HG03103 (cell line): ENCODE results near the gene COL6A3.
"Not testable (repeated sequence)": the region's sequence is repeated elsewhere in the genome, so short reads cannot be mapped to it uniquely, and the experiment has no call there.

Source experiments
- ATAC-seq: cut with Tn5 transposase; IDR thresholded peaks from one replicate; pipeline ENCODE4 v1.9.1; 2021; ENCODE audit warnings: low read depth; ENCODE audit not compliant: unreplicated experiment

COL6A3 gene

DNA sequence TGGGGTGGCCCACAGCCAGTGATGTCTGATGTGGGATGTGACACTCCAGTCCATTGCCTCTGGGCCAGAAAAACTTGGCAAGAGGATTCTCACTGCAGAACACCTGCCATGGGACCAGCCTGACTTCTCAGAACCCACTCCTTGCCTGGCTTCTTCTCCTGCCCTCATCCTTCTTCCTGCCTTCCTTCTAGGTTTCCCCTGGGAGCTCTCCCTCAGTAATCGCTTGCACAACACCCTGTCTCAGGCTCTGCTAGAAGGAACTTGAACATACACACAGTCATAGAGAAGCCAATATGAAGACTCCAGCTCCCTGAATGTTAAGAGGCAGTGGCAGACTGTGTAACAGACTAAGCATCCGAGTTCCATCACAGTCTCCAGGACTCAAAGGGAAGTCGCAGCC, 4.3 kb upstream of the COL6A3 start:
- ATAC-seq, result no peak

DNA sequence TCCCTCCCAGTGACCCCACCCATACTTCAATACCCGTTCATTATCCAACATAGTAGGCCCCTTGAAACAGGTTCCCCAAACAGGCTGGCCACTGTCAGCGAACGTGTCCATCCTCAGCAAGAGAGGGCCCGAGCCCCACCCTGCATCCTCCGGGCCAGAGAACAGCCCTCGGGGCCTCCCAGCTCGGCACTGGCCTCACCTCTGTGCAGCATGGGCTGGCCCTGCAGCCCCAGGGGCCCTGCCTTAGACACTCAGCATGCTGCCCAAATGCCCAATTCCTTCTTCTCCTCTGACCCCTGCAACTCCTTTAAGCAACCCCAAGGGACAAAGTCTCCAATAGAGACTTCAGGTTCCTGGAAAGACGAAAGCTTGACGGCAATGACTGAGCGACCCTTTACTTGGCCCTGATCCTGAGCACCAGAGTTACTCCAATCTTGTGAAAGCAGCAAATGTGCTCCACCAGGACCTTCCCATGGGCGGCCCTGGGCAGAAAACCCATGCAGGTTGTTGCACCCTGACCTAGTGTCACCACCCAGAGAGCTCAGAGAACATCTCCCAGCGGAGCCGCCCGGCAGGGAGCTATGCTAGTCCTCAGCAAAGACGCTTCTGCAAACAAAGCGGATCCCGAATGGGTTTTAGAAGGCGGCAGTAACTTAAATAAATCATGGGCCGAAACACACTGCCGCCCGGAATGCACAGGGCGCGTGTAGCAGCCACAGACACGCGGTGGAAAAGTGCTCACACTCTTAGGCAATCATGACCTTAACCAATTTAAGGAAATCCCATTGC, 782 bp downstream of the COL6A3 start:
- ATAC-seq, result no peak

DNA sequence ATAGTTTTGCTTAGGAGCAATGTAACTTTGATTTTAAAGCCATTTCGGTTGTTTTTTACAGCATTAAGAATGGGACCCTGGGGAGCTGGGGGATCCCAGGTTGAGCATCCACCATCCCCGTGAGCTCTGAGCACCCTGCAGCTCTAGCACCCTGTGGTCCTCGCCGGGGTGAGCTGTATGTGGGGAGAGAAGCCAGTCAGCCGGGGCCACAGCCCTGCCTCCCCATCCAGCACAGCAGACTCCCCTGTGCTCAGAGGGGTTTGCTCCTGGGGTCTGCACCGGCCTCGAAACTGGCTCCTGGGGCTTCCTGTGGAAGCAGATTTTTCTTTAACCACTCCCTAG, 1.3 kb downstream of the COL6A3 start:
- ATAC-seq, result no peak

DNA sequence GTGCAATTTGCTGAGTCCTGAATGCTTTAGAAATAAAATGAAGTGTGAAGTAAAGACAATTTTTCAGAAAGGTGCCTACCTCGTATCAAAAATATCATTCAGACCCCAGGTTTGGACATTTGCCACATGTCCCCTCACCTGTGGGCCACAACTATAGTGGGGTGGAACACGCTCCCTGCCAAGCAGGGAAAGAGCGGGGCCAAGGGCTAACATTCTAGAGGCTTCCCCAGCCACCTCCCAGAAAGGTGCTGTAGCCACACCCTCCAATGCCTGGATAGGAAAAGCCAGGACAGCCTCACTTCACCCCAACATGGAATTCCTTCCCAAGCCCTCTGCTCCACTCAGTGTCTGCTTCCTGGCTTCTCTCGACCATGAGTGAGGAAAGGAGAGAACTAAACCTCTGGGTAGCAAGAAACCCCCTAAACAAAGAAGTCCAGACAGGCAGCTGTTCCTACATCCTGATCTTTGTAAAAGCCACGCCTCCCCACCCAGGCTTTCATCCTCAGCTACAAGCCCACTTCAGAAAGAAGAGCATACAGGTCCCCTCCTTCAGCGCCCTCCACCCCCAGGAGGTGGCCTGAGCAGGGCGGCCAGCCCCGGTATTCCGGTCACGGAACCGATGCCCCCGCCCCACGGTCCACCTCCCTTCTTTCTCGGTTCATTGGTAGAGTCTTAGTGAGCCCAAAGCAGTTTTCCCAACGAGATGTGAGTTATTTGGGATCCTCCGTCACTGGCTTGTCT, 2.1 kb downstream of the COL6A3 start:
- ATAC-seq, result no peak

DNA sequence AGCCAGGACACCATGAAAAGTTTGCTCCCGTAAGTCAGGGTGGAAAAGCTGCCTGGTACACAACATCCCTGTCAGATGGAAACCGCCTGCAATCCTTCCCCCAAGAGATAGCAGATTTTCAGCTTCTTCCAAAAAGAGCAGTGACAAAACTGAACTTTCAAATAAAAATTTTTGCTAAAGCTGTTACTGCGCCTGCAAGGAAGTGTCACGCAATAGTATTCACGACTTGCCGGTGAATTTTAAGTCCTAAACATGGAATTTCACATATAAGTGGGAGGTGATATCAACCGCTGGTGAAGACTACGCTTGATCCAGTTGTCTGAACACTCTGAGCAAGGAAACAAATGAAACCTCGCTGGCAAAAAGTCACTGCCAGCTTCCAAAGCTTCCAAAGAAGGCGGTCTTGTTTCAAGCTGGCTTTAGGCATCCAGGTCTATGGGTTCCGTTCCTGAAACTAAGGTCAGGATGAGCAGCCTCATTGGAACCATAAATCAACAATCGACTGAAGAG, 2.8 kb downstream of the COL6A3 start:
- no peak for ATAC-seq

DNA sequence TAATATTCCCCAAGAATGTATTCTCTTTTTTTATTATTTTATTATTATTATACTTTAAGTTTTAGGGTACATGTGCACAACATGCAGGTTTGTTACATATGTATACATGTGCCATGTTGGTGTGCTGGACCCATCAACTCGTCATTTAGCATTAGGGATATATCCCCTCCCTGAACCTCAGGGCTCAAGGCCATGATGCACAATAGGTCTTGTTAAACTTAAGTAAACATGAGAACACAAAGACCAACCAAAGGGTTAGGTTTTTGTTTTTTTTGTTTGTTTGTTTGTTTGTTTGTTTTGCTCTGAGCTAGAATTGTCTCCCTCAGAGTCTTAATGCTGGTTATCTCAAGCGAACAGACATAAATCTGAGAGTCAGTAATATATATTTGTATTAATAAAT, 4.7 kb downstream of the COL6A3 start:
- not testable (repeated sequence) for ATAC-seq

DNA sequence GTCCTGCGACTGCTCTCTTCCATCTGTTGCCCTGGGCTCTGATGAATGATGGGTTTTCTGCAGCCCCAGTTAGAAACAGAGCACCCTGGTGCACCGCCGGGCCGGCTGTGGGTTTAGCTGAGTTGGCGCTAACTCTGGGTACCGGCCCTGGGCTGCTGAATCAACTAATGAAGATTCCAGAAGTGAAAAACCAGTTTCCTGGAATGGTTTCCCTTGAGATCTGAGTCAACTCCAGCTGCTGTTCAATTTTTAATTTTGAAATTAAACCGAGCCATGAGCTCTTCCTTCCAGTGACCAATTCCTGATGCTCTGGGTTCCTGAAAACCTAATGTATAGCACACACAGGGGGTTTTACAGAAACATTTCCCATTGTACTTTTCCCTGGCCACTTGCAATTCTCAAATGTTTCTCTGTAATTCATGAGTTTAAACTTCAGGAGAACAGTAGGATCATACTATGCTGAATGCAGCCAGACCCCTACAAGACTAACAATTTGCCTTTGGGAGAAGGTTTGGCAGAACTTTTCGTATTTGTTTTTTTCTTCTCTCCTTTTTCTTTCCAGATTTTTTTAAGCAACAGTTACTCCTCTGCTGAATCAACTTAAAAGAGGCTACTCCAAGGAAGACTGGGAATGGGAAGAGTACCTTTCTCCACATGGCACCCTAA, 5.5 kb downstream of the COL6A3 start:
- no peak for ATAC-seq

DNA sequence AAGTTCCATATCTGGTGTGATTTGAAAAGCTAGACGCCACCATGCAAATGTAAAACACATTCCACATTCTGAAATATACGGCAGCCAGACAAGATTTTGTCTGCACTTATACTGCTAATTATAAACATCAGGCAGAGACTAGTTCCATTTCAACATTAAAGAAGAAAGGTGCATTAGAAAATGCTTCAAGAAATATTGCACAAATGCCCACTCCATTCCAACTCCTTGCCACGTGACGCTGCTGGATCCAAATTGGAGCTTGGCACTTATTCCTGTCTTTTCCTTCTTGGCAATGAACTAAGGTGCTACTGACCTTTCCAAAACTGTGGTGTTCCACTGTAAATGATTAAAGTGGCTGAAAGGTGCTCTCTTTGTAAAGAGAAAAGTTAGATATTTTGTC, 6.3 kb downstream of the COL6A3 start:
- no peak for ATAC-seq

DNA sequence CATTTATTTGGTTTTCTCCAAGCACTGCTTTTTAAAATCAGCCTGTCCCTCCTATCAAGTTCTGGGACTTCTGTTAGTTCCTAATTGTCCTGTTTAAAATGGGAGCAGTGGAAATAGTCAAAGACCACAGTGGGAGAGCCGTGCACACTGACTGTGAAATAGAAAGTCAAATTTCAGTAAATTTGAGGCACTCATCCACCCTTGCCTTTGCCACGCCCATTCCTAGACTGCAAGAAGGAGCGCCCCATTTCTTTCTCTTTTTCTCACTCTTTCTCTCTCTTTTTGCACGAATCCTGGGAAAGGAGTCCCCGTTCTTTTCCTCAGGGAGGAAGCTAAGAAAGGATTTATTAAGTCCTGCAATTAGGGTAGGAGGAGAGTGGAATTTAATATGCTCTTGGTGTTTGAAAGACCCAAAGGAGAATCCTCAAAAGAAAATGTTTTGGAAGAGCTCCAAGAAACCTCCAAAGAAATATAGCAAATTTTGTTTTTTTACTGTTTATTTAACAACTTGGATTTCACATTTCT, 7.5 kb downstream of the COL6A3 start:
- ATAC-seq, result no peak

DNA sequence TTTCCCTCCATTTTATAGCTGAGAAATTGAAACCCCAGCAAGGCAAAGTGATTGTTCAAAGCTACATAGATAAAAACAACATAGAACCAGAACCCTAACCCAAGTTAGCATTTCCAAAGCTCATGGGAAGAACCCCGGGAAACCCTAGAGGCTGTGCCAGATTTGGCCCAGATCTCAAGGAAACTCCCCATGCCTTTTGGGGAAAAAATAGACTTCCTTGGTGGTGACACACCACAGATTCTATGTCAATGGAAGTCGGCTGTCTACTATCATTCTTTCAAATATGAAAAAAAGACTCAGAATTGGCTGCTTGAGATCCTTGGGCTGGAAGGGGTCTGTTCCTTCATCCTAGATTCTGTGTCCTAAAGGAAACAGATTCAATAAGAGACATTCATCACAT, 8.4 kb downstream of the COL6A3 start:
- ATAC-seq, result no peak

DNA sequence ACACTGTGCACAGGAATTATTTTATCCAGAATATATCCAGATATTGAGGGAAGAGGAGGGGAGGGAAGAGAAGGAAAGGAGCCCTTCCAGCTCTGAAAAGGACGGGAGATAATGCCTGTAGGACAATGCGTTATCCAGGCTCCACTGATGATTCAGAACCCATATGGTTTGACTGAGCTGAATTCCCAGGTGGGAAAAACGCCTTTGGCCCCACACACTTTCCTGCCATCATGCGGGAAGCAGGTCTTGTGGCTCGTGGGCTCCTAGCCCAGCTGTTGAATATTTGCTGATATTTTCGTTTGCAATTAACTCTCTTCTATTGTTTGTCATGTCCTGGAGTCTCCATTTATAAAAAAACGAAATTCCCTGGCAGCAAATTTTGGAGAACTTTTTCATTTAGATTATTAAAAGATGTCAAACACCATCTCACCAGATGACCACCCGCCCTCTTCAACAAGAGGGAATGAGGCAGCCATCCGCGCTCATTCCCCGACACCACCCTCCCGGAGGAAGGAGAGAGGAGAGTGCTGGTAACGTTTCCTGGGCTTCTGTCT, 8.9 kb downstream of the COL6A3 start:
- ATAC-seq, result no peak

DNA sequence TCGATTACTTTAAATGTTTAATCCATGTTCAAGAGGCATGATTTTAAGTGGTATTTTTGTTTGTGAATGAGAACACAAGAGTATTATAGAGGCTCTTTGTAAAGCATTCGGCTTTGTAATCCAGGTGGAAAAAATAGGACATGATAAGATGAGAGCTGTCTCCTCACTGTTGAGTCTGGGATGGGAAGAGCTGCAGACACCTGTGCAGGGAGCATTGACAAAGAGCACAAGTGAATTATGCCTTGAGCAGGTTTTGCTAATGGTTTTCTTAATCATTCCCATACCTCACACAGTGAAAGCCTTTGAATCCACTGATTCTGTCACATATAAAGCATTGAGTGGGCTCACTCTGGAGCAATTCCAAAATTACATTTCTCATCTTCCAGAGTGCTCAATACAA, 9.6 kb downstream of the COL6A3 start:
- ATAC-seq, result no peak

DNA sequence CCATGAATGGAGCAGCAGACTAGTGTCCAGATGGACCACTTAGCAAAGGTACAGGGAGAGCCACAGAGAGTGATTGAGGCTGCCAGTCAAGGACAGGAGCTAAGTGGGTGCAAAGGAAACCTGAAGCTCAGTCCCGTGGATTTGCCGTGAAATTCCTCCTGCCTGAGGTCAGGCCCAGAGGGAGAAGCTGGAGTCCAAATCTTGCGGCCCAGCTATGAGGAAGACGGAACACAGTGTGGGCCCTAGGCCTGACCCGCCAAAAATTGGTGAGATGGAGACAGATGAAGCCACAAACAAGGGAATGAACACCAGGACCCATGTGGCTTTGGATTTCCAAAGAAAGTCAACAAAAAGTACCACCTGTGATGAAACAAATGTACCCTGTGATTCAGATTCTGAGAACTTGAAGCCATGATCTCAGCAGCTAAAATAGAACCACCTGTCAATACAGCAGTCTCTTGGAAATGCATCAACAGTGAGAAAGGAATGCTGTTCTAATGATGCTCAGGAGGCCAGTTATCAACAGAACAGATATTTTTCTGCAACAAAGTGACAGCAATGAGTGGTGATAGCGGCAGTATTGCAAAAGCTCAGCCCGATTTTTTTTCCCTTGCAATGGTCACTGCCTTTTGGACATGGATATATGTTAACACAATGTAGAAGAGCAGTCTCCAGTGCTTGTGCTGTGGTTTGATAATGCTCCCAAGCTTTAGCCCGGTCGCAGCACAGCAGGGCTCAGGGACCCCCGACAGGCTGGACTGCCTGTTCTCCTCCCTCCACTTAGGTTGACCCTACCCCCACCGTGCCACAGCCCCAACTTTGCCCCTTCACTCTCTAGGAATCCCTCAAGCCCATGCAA, 10.7 kb downstream of the COL6A3 start:
- no peak for ATAC-seq

DNA sequence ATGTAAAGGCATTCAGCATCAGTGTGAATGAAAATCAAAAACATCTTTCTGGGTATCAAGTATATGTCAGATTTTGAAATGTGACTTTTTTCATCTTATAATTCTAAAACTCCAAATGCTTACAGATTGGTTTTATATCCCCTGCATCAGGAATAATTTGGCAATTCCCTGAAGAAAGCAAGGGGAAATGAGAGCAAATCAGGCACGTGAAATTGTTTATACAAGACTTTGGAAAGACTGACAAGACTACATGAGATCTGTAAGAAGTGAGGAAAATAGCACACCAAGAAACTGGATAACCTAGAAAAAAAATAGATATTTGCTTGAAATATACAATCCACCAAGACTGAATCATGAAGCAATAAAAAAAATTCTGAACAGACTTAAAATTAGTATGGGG, 13.8 kb downstream of the COL6A3 start:
- no peak for ATAC-seq

DNA sequence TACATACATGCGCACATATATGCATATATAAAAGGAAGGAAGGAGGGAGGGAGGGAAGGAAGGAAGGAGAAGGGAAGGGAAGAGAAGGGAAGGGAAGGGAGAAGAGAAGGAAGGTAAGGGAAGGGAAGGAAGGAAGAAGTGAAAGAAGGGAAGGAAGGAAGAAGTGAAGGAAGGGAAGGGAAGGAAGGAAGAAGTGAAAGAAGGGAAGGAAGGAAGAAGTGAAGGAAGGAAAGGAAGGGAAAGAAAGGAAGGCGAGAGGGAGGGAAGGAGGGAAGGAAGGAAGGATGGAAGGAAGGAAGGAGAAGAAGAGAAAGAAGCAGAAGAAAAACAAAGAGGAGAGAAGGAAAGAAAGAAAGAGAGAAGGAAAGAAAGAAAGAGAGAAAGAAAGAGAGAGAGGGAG, 16.9 kb downstream of the COL6A3 start:
- no peak for ATAC-seq

DNA sequence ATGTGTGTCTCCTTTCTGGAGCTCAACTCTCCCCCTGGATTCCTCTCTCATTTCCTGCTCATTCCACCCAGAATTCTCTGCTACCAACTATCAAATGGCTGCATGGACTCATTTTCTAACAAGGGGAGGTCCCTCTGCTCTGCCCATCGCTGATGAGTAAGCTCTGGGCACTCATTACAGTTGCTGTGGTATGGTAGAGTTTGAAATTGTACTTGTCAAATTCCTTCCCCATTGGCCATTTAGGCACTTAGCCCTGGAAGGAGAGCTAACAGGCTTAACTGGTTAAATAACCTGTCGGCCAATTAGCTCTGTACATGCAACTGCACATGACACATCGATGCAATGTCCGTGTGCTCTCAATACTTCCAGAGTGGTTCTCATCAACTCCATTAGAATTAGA, 20.4 kb downstream of the COL6A3 start:
- no peak for ATAC-seq

DNA sequence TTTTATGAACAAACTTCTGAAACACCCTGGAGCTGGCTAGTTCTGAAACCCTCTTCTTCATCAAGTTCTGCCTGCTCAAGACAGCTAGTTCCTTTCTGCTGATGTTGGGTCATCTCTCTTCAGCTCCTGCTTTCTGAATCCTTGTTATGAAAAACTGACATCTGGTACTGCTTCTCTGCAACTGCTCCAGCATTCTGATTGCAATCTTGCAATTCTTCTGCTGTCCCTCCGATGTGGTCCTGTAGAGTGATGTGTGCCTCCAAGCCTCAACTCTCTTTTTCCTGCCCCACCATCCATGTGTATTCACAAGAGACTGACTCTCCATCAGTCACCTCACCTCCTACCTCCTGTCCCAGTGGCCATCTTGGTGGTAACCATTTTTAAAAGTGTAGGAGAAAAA, 21.8 kb downstream of the COL6A3 start:
- ATAC-seq, result no peak

DNA sequence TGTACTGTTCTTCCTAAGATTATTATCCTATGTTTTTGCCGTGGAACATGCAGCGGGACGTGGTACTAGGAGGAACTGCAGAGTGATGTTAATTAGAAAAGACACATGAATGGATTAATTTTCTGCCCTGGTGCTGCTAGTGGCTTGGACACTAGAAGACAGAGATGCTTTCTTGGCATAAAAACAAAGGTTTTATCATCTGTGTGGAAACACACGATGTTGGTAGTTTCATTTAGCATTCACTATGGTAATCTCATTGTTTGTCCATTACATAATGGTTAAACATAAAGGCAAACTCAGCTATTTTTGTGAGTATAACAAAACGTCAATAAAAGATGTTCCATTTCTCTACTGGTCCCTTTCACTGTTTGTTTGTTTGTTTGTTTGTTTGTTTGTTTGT, 22.8 kb downstream of the COL6A3 start:
- no peak for ATAC-seq

DNA sequence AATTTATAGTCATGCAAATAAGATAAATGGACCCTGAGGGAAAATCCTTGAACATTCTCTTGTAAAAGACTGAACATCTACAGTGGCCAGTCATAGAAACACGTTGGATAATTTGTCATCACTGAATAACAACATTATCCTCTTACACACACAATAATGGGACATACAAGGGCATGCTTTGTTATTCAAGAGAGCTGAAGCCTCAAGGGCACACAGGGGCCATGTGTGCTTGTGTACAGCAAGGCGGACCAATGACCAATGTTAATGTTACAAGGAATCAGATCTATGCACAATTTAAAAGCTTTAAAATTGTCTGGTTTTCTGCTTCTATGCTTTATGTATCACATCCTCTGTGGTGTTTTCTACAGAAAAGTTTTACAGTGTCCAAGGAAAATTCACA, 23.7 kb downstream of the COL6A3 start:
- ATAC-seq, result no peak

DNA sequence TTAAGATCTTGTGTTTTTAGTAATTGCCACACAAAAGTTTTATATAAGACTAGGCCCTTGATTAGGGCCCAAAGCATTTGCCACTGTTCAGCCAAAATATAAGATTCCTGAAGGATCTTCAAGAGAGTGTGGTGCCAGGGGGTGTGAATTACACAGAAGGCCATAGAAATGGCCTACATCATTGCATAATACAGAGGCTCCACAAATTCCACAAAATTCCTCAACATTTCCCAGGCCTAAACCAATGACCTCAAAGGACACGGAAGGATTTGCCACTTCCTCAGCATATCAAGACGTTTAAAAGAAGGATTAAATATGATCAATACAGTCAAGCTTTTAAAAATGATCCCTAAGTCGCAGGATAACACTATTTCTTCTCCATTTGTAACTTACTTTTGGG, 24.1 kb downstream of the COL6A3 start:
- no peak for ATAC-seq
